GM12865 (cell line): ENCODE data around the gene TPM1.

Experiments
- DNase-seq: peaks from one replicate; pipeline ENCODE4 v3.0.0; 2010; ENCODE audit warnings: low read depth
- H3K4me3 ChIP-seq: 2 replicates; pipeline ENCODE4 v1.5.1; 2011; ENCODE audit warnings: mild to moderate bottlenecking, low read depth, low read length, control low read depth
- CTCF ChIP-seq: IDR thresholded peaks from 2 replicates; pipeline ENCODE4 v1.5.1; 2011; ENCODE audit warnings: low read length, control low read depth, low read depth, inconsistent platforms; ENCODE audit not compliant: insufficient read depth; ENCODE audit errors: missing control alignments

The TPM1 gene

GRCh38 chr15:63073497-63074172, 31.1 kb downstream of the TPM1 start:
- DNase-seq, result no peak
- no peak for TF ChIP-seq CTCF

GRCh38 chr15:63075015-63075983, 32.8 kb downstream of the TPM1 start:
- peak; percentile 87 for DNase-seq
- no peak for TF ChIP-seq CTCF
- H3K4me3 ChIP-seq, result peak overlapping the region; percentile 1; the same call in 1 of the 2 replicates

More at GRCh38 chr15:63073497-63074172, 31.1 kb downstream of the TPM1 start:
- H3K4me3 ChIP-seq, result no peak overlapping the region

- no peak overlapping the region for H3K4me3 ChIP-seq
- no peak for TF ChIP-seq CTCF
These were observed 33.6 kb downstream of the TPM1 start for GRCh38 chr15:63075984-63076713.

GRCh38 chr15:63076714-63077046, 34.1 kb downstream of the TPM1 start:
- H3K4me3 ChIP-seq, result no peak overlapping the region
- no peak for DNase-seq

More at GRCh38 chr15:63075984-63076713, 33.6 kb downstream of the TPM1 start:
- peak; percentile 33 for DNase-seq

GRCh38 chr15:63077952-63078351, 35.4 kb downstream of the TPM1 start:
- DNase-seq, result no peak
- H3K4me3 ChIP-seq, result no peak overlapping the region
- TF ChIP-seq CTCF, result no peak

More at GRCh38 chr15:63076714-63077046, 34.1 kb downstream of the TPM1 start:
- no peak for TF ChIP-seq CTCF

GRCh38 chr15:63079947-63080626, 37.5 kb downstream of the TPM1 start:
- DNase-seq, result no peak
- no peak for TF ChIP-seq CTCF
- H3K4me3 ChIP-seq, result no peak overlapping the region
